ENCODE measurements around the gene ABCC4.

The ABCC4 gene

DNA sequence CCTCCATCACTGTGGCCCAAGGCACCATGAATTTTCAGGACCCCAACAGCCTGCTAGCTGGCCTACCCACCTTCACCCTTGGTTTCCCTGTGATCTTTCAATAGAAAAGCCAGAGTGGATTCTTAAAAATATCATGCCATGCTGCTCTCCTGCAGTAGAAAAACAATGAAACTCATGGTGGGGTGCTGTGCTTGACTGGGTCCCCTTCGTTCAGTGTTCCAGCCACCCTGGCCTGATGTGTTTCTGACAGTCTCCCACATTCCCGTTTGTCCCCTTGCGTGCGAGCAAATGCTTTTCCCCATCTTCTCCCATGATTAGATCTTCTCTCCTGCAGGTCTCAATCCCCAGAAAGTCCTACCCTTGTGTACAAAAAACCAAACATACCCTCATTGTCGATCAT is 43.2 kb downstream of the ABCC4 start:
- DNase-seq = no peak

DNA sequence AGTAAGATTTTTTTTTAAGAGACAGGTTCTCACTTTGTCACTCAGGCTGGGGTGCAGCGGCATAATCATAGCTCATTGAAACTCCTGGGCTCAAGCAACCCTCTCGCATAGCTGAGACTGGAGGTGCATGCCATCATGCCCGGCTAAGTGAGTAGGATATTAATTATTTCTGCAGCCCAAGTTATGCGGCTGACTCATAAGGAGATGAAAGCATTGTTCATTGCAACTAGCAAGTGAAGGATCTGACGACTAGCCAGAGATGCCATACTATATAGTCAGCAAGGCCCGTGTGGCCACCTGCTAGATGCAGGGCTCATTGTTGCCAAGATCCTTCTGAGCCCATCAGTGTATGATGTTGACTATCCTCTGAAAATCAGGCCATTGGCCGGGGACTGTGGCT is 45.2 kb downstream of the ABCC4 start:
- no peak for DNase-seq

DNA sequence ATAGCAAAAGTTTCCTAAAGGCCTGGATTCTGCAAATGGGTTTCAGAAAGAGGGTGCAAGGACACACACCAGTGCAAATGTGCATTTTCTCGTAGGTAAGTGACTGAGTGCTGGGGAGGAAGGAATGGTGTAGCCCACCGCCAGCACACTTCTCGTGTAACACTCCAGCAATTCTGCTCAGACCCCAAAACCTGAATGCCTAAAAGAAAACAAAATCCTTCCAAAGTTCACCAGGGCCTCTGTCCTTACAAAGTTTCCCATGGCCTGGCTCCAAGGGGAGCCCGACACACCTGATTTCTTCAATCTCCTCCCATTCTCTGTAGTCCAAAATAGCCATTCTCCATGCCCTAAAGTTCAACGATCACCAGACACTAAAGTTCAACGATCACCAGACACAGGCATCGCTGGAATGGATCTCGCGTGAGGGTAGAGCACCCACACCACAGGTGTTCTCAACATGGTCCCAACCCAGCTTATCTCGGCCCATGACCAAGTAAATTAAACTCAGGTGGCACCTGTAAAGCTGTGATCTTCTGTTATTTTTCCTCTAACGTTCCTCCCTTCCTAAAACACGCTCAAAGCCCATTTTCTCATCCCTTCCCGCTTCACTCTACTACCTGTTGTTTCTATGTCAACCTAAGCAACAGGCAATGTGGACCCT is 46.0 kb downstream of the ABCC4 start:
- DNase-seq = no peak

DNA sequence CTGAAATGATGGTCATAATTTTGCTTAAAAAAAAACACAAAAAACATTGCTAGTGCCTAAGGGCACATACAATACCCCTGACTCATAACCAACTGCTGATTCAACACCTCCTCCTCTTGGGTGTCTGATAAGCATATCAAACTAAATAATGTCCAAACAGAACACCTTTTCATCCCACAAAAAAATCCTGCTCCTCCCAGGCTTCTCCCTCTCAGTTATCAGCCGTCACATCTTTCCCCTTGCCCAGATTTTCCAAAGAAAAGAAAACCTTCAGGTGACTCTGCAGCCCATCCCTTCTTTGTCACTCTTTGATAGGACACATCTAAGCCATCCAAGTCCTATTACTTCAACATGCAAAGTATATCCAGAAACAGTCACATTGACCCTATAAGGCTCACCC is 46.9 kb downstream of the ABCC4 start:
- no peak for DNase-seq

DNA sequence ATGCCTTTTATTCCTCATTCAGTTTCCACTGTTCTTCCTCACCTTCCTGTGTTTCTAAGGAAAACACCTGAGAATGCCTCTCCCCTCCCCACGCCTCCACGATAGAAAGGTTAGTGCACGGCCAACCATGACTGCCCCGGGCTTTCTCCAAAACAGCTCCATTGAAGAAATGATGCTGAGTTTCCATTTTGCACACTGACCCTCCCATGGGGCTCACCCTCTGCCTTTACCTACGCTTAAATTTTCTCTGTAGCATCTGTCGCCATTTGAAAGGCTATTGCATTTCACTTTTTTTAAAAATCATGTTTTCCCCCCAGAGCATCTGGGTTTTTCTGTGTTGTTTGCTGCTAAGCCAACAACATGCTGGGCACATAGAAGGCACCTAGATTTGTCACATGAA is 48.2 kb downstream of the ABCC4 start:
- DNase-seq = no peak

DNA sequence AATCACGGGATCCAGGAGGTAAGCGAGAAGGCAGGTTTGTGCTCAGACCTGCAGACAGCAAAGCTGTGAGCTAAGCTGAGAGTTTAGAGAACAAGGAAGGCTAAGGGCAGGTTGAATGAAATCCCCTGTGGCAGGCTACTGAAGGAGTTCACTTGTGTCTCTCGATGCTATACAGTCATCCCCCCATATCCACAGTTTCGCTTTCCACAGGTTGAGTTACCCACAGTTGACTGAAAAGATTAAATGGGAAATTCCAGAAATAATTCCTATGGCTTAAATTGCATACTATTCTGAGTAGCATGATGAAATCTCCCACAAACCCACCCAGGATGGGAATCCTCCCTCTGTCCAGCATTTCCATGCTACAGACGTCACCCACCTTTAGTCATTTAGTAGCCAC is 49.6 kb downstream of the ABCC4 start:
- DNase-seq = no peak

DNA sequence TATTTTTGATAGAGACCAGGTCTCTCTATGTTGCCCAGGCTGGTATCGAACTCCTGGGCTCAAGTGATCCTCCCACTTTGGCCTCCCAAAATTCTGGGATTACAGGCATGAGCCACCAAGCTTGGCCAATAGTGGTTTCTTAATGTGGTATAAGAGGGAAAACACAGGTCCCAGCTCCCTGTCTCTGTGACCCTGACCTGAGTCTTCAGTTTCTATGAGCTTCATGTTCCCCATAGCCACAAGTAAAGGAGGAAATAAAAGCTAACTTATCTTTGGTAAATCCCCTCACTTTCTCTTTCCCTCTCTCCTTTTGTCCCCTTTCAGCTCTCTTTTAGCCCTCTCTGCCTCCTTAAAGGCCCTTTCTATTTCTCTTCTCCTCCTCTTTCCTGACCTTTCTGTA is 50.3 kb downstream of the ABCC4 start:
- no peak for DNase-seq

DNA sequence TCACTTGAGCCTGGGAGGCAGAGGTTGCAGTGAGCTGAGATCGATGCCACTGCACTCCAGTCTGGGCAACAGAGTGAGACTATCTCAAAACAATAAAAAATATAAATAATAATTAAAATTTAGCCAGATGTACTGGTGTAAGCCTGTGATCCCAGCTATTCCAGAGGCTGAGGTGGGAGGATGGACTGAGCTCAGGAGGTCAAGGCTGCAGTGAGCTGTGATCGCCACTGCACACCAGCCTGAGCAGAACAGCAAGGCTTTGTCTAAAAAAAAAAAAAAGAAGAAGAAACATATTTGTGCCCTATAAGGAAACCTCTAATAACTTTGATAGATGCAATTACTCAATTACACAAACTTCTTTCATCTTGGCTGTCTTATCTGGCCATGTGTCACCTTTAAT is 52.3 kb downstream of the ABCC4 start:
- no peak for DNase-seq

DNA sequence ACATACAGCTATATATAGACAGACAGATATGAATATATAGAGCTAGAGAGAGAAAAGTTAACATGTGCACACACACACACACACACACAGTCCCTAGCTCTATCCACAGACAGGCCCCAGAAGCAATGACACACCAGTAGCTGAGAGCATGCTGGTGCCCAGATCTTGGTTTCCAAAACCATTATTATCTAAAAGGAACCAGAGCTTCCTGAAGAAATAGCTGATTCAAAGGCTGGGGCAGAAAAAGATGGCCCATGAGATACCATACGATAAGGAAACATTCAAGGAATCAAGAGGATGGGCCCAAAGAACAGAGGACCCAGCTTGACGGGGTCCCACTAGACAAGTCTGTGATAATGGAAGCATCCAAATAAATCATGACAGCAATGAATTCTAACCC is 53.4 kb downstream of the ABCC4 start:
- DNase-seq = no peak

DNA sequence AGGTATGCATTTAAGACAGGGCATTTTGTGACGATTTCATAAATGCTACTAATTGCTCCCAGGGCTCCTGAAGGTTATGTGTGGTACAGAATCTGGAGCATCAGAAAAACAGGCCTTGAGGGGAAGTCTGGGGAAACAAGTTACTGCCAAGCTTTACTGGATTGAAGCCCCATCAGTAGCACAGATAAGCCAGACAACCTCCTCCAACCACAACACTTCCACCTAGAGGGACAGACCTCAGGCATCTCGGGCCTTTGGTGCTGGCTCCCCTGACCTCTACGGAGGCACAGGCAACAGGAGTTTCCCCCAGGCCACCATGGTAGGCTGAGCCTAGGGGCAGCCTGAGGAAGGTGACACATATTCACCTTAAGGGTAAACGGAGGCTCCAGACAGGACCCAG is 54.1 kb downstream of the ABCC4 start:
- DNase-seq = no peak

DNA sequence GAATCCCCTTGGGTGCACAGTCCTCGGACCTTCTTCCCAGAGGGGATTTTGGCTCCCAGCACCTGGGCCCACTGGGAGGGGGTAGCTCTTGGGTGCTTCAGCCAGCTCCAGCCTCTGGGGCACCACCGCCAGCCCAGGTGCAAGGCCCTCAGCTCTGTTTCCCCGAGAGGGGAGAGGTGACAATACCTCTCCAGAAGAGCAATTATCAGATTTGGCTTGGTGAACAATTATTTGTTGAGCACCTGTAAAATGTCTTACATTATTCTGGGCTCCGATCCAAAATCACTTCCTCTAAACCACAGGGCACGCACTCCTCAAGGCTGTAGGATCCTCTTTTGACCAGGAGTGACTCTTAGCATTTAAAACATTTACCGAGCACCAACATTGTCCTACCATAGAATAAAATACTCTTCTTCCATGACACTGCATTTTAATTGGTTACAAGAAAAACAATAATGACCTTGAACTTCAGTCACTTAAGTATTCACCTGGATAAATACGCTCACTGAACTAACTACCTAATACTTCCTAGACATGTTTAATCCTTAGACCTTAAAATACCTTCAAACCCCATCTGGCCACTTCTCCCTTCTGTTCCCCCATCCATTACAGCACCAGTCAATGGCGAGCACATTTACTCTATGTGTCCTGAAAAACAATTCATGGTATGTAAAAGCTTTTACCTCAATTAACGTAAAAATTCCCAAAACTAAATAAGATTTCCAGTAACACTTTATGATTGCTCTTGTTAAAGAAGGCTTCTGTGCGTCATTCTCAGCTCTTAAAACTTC is 54.8 kb downstream of the ABCC4 start:
- peak in 1 of 2 donors; percentile 41 for DNase-seq

DNA sequence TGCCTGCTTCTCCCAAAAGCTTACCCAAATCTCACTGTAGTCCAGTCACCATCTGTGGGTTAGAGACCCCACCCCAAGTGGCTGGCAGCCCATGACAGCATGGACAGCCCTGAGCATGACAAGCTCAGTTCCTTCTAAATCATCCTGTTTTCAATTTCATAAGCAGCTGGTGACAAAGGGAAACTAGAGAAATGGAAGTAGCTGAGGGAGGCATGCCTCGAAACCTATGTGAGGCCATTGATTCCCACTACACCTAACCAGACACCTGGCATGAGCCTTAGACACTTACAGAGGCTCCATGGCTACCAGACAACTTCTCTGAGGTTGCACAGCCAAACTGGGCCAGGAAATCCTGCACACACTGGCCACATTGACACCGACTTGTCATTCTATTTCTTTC is 56.2 kb downstream of the ABCC4 start:
- peak; percentile 28 to 54 for DNase-seq

DNA sequence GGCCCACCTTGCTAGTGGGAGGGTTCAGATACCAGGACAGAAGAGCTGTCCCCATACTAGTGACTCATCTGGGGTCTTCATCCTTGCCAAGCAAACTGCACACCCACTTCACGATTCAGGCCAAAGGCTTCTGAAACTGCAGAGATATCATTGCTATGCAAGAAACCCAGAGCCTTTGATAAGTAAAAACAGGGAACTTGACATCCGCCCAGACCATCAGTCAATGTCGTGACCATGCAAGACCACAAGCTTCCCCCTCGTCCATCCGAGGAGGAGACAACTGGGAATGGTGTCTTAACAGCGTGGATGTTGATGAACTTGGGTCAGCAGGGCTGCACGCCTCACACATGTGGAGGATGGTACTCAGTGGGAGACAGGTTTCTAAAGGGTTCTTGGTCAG is 58.0 kb downstream of the ABCC4 start:
- peak; percentile 13 to 91 for DNase-seq

DNA sequence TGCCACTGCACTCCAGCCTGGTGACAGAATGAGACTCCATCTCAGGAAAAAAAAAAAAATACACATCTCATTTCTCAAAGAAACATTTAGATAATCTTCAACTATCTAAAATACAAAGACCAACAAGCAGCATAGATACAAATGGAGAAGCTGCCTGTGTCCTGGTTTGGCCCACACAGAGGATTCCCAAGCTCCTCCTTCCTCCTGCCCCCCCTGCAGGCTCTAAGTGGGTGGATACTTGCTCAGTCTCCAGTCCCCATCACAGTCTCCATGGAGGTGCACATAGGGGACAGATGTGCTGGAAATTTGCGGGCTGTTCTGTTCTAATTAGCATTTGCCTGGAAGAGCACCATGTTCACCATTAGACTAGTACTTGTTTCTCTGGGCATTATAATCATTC is 59.9 kb downstream of the ABCC4 start:
- DNase-seq = peak in 1 of 2 donors; percentile 70

DNA sequence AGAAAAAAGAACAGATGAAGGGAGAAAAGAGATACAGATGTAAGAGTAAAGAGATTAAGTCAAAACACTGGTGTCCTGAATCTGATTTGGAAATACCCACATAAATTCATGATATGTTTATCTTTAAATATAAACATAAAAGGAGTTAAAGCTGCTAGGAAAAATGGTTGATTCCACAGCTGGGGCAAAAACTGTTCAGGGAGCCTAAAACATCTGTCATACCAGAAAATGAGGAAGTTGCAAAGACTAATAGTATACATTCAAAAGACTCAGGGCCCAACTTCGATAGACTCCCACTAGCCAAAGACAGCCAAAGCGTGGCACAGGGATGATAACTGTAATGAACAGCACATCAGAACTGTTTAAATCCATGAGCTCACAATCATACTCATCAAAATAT is 62.0 kb downstream of the ABCC4 start:
- DNase-seq = peak; percentile 19 to 29

DNA sequence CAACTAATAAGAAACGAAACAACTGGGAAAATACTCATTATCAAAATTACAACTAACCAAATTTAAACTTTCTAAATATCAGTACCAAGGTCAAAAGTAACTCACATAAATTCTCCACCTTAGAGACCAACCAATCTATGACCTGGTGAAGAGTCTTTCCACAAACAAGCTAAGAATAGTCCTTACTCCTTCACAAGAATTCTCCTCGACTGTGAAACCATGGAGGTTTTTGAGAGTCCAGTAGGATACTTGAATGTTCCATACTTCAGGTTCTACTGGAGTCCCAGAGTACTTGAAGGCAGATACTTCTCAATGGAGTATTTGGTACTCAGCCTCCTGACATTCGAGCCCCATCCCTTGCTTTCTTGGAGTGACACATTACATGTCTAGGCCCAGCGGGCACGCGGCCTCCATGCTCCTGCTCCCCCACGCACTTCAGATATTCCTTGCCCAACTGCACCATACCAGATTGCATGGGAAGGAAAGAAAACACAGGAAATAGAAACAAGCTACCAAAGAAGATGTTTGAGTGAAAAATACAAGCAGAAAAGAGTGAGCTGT is 63.9 kb downstream of the ABCC4 start:
- DNase-seq = no peak

DNA sequence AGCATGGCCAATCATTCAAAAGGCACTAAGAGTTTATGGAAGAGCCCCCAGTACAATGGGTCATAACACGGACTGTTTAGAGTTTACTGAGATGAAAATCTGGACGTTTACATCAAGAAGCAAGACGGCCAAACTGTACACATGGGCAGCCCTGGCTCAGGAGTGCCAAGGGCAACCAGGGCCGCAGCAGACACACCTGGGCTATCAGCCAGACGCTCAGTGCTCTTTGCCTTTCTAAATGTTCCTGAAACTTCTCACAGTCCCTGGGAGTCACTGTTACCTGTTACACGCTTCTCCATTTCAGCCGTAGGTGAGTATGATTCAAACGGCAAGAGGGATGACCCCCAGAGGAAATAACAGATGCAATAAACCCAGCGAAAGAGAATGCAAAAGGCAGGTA is 64.5 kb downstream of the ABCC4 start:
- DNase-seq = no peak

DNA sequence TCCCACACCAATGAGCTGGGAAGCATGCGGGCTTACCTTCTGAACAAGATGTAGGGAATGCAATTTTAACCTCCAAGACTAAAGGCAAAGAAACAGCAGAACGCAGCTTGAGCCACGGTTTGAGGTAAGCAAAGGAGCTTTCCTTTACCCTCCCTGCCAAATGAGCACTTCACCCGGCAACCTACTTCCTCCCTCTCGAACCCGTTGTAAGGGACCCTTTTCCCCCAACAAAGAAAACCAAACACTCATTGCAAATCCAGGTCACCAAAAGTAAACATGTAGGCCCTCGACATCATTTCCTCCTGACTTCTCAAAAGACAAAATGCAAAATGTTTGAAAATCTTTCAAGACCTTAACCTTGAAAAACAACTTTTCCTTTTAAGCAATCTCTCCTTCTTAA is 65.3 kb downstream of the ABCC4 start:
- no peak for DNase-seq

DNA sequence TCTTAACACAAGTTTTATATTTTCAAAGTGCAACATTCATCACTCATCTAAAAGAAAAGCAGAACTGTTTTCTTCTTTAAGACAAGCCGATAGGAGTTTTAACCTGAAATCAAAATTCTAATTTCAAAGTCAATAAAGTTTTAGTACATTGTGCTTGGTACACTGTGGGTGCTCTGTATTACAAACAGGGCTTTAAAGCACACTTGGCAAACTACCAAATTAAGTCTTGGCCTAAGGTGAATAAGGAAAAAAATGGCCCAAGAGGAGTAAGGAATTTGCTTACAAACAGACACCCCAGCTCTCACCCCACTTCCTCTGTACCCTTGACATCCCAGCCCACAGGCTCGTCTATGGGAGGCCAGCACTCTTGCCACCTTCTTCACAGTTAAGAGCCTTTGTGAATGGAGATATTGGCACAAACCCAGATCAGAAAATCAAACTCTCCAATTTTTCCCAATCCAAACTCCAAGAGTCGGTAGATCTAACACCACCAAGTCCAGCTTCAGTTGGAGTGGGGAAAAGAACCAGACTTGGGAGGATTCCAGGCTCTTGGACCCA is 66.0 kb downstream of the ABCC4 start:
- no peak for DNase-seq

DNA sequence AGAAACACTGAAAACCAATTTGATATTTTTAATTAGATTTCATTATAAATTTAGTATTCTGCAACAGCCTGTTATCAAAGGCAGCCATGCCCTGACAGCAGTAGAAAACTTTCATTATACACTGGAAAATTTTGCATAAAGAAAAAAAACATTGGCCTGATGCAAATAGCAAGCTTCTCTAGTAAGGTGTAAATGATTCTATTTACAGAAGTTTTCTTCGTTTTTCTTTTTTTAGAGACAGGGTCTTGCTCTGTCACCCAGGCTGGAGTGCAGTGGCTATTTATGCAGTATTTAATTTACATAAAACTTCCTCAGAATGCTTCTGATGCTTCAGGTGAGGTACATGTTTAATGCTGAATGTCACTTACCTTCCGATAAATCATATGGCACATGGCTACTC is 67.0 kb downstream of the ABCC4 start:
- no peak for DNase-seq

DNA sequence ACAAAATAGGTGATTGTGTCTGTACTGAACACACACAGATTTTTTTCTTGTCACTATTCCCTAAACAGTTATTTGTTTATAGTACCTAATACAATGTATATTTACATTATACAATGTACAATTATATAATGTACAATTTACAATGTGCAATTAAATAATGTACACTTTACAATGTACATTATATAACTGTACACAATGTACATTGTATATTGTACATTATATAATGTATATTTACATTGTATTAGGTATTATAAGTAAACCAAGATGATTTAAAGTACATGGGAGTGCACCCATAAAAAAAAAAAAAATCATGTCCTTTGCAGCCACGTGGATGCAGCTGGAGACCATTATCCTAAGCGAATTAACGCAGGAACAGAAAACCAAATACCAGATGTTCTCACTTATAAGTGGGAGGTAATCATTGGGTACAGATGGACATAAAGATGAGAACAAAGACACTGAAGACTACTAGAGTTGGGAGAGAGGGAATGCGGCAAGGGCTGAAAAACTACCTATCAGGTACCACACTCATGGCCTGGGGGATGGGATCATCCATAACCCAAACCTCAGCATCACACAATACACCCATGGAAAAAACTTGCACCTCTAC is 68.1 kb downstream of the ABCC4 start:
- DNase-seq = no peak

DNA sequence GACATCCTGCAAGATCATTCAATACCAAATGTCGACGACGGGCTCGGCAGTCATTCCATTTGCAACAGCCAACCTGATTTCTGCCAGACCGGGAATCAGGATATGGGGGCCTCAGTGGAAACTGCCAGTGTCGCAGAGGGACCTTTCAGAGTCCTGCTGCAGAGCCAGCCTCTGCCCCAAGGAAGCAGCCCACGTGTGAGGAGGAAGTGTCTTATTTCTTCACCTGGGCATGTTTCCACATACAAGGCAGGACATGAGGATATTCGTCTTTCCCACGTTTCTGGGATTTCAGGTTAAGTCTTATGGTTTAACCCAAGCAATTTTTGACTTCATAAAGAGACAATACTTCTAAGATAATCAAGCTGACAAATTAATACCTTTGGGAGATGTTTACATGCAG is 69.9 kb downstream of the ABCC4 start:
- DNase-seq = no peak

DNA sequence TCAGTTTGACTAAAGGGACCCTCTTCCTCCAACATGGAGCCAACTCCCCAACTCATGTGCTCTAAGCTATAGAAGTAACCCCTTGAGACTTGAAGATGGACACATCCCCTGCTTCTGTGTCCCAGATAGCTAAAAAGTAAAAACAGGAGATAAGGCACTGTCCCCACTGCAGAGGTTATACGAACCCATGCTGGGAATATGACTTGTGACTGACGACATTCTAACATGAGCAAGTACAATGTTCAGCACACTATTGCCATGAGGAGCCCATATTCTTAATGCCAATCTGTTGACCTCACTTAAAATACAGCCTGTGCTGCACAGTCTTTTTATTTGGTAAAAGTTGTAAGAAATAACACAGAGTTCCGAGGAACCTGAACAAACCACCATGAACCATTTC is 71.4 kb downstream of the ABCC4 start:
- DNase-seq = no peak

DNA sequence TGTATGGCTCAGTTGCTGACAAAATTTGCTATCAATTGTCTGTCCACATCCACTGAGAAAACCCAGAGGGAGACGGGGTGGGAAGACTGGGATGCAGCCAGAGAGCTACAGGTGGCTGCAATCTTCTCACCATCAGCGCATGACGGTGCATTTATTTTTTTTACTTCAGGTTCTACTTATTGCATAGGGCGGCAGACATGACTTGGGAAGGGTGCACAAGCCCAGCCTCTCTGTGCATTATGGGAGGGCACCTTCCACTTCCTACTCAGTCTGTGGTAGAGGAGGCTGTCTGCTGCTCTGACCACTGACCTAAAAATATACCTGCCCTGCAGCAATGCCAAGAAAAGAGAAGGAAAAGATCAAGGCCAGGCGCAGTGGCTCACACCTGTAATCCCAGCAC is 73.1 kb downstream of the ABCC4 start:
- DNase-seq = no peak
